Activated CD8-positive, alpha-beta memory T cell treated with anti-CD3 and anti-CD28 coated beads, Interleukin-2, amount 50 U/mL, for 48 hours (primary cell): ENCODE results near the gene FAM174B.

Experiments
- DNase-seq: peaks from one replicate; pipeline ENCODE4 v3.0.0-alpha.2; 2020

FAM174B gene

GRCh38 chr15:92599394-92599970 is 56.1 kb downstream of the FAM174B start:
- no peak for DNase-seq

GRCh38 chr15:92597548-92597947 is 58.0 kb downstream of the FAM174B start:
- no peak for DNase-seq

- no peak for DNase-seq
These were observed 59.0 kb downstream of the FAM174B start for GRCh38 chr15:92596623-92597022.

- DNase-seq = no peak
These were observed 59.8 kb downstream of the FAM174B start for GRCh38 chr15:92595506-92596381.

- no peak for DNase-seq
These were observed 64.3 kb downstream of the FAM174B start for GRCh38 chr15:92591275-92591674.

GRCh38 chr15:92586966-92587365 is 68.6 kb downstream of the FAM174B start:
- no peak for DNase-seq

- no peak for DNase-seq
These were observed 69.1 kb downstream of the FAM174B start for GRCh38 chr15:92586383-92586942.

GRCh38 chr15:92584105-92584504 is 71.5 kb downstream of the FAM174B start:
- DNase-seq = no peak

- DNase-seq = no peak
These were observed 72.2 kb downstream of the FAM174B start for GRCh38 chr15:92583096-92584034.

- DNase-seq = no peak
These were observed 73.4 kb downstream of the FAM174B start for GRCh38 chr15:92582206-92582605.

- peak; percentile 20 for DNase-seq
These were observed 74.6 kb downstream of the FAM174B start for GRCh38 chr15:92580933-92581445.

- DNase-seq = peak; percentile 8
These were observed 75.1 kb downstream of the FAM174B start for GRCh38 chr15:92580521-92580920.

GRCh38 chr15:92579931-92580470 is 75.6 kb downstream of the FAM174B start:
- peak; percentile 8 for DNase-seq

GRCh38 chr15:92579486-92579885 is 76.1 kb downstream of the FAM174B start:
- DNase-seq = no peak

- DNase-seq = peak; percentile 26
These were observed 77.3 kb downstream of the FAM174B start for GRCh38 chr15:92578096-92578835.

- DNase-seq = peak; percentile 12
These were observed 78.9 kb downstream of the FAM174B start for GRCh38 chr15:92576597-92577200.

- no peak for DNase-seq
These were observed 81.0 kb downstream of the FAM174B start for GRCh38 chr15:92574566-92574965.

- DNase-seq = no peak
These were observed 81.4 kb downstream of the FAM174B start for GRCh38 chr15:92574161-92574560.

- DNase-seq = no peak
These were observed 83.8 kb downstream of the FAM174B start for GRCh38 chr15:92571824-92572223.

- DNase-seq = no peak
These were observed 85.2 kb downstream of the FAM174B start for GRCh38 chr15:92570391-92570790.

GRCh38 chr15:92569778-92570177 is 85.8 kb downstream of the FAM174B start:
- DNase-seq = no peak
